Activated T-cell treated with anti-CD3 and anti-CD28 coated beads for 1 hour (primary cell): Measurements from ENCODE around the gene ANKRD36C.
"Not testable (repeated sequence)": the region's sequence is repeated elsewhere in the genome, so short reads cannot be mapped to it uniquely, and the experiment has no call there.

Experiments used
- DNase-seq: peaks from one replicate; pipeline ENCODE4 v3.0.0-alpha.2; 2020; ENCODE audit warnings: low read depth

The ANKRD36C gene

DNA sequence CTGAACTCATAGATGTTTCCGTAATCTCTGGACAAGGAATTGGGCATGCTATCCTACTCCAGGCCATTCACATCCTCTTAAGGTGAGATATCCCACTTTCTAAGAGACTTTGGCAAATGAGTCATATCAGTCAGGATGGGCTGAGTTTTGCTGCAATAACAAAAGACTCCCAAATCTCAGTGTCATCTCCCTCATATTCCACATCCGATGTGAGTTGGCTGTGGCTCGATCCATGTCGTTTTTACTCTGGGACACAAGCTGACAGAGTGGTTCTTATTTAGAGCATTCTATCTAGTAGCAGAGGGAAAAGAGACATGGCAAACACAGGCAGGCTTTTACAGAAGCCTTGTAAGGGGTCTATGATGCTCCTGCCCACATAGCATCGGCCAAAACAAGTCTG, 14.6 kb upstream of the ANKRD36C start:
- DNase-seq, result not testable (repeated sequence)

DNA sequence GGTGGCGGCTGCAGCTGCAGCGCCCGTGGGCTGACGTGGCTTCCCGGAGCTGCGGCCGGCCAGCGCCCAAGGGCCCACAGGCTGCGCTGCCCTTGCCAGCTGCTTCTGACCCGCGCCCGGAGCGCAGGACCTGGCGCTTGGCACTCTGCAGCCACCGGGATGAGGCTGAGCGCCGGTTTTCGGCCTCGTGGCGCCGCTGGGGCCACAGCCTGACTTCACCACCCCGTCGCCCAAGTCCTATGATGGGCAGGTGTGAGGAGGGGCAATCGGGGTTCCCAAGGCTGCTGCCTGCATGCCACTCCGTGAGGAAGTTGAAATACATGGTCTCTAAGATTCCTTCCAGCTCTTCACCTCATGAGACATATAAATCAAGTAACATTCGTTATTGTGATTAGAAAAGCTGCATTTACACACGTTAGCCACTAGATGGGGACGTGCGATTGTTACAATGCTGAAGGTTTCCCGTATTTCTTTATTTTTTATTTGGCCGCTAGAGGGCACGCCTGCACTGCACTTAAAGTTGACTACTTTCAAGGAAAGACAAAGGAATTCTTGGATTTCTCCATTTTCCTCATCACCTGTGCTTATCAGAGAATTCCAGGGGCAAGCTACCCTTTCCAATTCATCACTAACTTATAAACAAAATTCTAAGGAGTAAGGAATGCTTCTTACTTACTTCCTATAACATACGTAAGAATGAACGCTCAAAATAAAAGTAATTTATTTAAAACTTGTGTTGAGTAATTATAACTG, 1.1 kb upstream of the ANKRD36C start:
- DNase-seq, result not testable (repeated sequence)

DNA sequence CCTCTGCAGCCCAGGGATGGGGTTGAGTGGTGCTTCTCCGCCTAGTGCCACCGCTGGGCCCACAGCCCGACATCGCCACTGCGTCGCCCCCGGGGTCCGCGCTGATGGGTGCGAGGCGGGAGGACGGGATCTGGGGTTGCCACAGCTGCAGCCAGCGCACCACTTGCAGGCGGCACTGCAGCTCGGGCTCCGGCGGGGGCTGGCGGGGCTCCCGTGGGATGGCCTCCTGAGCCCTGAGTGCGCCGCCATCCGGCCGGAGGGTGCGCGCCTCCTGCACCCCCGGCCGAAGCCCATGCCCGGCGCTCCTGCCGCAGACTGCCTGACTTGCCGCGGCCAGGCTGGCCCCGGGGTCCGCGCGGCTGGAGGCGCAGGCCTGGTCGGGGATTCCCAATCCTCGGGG, 478 bp upstream of the ANKRD36C start:
- DNase-seq, result not testable (repeated sequence)

DNA sequence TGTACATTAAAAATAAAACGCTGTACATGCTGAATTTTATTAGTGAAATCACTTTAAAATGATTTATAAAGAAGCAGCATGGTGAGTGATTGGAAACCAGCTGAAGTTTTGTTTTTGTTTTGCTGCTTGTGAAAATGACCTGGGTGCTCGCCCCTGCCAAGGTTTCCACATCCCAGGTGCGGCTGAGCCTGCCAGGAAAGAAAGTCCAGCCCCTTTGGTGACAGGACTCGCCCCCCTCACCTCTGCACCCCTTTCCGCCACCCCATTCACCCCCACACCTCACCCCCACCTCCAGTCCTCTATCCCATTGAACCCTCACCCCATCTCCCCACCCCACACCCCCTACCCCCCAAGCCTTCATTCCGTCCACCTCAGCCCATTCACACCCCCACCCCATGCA, 740 bp downstream of the ANKRD36C start:
- not testable (repeated sequence) for DNase-seq

DNA sequence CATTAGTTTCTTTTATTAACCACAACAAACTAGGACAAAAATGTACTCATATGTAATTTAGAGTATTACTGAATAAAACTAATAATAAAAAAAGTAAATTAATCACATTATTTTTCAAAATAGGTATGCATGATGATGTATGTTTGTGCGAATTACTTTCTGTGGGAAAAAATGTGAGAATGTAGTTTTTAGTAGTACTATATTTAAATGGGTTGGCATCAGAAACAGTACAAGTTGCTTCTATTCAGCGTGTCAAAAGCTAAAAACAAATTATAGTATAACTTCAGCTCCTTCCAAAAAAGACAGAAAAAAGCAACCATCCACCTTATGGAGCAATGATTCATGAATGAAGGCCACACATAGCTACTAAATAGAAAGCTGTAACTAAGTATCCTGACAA, 40.0 kb downstream of the ANKRD36C start:
- DNase-seq, result not testable (repeated sequence)

DNA sequence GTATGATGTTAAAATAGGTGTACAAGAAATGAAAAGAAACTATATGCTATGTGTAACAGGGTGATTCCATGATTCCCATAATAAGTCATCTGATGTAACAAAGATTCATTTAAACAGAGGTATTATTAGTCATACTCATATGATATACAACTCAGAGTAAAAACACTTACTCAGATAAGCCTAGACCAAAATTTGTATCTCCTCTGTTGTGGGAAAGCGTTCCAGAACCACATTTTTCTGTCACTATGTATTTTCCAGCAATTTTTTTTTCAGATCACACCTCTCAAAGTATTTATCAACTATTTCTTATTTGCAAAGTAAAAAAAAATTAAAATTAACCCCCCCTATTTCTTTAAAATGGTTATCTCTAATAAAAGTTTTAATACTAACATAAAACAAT, 43.6 kb downstream of the ANKRD36C start:
- DNase-seq, result not testable (repeated sequence)

DNA sequence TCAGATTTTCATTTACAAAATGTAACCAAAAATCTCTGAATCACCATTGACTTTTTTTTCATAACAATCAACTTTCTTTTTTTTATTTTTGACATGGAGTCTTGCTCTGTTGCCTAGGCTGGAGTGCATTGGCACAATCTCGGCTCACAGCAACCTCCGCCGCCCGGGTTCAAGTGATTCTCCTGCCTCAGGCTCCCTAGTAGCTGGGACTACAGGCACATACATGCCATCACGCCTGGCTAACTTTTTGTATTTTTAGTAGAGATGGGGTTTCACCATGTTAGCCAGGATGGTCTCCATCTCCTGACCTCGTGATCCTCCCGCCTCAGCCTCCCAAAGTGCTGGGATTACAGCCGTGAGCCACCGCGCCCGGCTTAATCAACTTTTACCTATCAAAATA, 51.7 kb downstream of the ANKRD36C start:
- DNase-seq, result not testable (repeated sequence)

DNA sequence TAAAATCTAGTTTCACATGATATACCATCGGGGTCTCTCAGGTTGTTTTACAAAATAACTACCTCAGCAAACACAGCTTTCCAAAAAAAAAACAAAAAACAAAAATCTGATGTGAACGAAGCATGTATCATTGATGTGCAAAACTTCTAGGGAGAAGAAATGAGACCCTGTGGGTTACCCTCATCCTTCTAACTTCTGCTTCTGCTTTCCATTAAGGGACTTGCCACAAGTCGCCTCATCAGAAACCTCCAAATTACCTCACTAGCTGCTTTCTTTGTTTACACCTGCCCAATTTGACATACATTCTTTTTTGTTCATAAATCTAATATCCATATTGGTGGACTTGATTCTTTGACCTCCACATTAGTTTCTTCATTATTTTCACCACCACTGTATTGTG, 60.9 kb downstream of the ANKRD36C start:
- DNase-seq, result not testable (repeated sequence)

DNA sequence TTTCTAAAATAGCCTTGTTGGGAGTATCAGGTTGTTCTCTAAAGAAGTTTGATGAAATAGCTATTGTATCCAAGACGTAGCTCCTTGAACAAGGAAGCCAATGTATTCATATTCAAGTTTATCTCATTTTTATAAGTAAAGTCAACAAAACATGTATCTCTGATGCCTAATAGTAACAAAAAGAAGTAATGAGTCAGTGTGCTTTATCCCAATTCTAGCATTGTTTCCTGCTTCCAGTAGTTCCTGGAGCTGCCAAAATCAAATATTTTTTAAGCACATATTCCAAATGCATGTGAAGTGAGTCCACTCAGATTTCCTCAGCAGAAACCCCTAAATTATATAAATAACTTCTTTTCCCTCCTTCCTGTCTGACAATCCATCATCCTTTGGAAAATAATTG, 74.6 kb downstream of the ANKRD36C start:
- DNase-seq, result not testable (repeated sequence)

DNA sequence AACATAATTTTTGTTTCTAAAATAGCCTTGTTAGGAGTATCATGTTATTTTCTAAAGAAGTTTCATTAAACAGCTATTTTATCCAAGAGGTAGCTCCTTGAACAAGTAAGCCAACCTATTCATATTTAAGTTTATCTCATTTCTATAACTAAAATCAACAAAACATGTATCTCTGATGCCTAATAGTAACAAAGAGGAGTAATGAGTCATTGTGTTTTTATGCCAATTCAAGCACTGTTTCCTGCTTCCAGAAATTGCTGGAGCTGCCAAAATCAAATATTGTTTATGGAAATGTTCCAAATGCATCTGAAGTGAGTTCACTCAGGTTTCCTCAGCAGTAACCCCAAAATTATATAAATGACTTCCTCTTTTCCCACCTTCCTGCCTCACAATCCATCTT, 76.5 kb downstream of the ANKRD36C start:
- not testable (repeated sequence) for DNase-seq

DNA sequence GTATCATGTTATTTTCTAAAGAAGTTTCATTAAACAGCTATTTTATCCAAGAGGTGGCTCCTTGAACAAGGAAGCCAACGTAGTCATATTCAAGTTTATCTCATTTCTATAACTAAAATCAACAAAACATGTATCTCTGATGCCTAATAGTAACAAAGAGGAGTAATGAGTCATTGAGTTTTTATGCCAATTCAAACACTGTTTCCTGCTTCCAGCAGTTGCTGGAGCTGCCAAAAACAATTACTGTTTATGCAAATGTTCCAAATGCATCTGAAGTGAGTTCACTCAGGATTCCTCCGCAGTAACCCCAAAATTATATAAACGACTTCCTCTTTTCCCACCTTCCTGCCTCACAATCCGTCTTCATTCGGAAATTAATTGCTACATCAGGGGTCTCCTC, 80.2 kb downstream of the ANKRD36C start:
- DNase-seq, result not testable (repeated sequence)

DNA sequence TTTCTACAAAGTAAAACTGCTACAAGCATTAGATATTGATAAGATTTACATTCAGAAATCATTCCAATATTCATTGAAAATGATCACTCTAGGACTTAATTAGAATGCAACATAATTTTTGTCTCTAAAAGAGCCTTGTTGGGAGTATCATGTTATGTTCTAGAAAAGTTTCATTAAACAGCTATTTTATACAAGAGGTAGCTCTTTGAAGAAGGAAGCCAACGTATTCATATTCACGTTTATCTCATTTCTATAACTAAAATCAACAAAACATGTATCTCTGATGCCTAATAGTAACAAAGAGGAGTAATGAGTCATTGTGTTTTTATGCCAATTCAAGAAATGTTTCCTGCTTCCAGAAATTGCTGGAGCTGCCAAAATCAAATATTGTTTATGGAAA, 97.2 kb downstream of the ANKRD36C start:
- DNase-seq, result not testable (repeated sequence)

DNA sequence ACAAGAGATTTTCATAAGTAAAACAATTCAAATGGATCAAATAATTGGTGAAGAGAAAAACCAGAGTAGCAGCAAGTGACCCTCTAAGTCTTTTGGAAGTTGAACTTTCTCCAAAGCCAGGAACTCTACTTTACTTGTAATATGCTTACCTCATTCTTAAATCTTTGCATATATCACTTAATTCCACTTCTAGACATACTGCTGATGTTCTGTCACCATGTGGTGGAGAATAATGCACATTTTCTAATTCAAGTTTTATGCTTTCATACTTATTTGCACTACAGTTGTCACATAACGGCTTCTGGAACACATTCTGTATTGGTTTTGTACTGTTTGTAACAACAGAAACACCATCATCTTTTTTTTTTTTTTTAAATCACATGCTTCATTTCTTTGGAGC, 123.7 kb downstream of the ANKRD36C start:
- not testable (repeated sequence) for DNase-seq

DNA sequence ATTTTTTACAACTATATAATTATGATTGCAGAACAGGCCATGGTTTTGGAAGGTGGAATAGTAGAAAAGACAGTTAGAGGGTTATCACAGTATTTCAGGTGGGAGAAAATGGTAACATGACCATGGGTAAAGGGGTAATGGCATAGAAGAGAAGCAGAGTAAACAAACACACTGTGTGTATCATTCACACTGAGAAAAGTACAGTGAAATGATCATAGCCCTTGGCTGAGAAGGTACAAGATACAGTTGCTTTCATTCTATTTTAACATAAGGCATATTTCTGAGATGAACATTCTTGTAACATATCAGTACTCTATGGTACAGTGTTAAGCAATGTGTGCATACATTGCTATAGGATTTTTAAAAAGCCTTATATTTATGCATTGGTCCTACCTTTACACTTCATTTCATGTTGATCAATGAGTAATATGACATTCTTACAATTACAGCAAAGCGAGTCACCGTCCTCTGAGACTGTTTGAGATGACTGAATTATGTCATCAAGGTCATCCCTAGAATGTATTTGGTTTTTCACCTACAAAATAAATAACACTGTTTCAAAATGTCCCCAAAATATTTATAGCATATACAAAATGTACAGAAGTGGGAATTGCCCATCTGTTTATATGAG, 124.5 kb downstream of the ANKRD36C start:
- not testable (repeated sequence) for DNase-seq

DNA sequence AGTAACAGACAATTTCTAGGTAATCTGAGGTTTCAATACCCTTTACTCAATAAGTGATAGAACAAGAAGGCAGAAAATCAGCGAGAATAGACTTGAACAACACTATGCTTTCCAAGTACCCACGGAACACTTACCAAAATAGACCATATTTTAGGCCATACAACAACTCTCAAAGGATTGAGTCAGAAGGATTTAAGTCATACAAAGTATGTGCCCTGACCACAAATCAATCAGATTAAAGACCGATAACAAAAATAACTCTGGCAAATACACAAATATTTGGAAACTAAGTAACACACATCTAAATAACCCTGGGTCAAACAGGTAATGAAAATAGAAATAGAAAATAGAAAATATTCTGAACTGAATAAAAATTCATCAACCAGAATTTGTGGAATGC, 129.5 kb downstream of the ANKRD36C start:
- DNase-seq, result not testable (repeated sequence)

DNA sequence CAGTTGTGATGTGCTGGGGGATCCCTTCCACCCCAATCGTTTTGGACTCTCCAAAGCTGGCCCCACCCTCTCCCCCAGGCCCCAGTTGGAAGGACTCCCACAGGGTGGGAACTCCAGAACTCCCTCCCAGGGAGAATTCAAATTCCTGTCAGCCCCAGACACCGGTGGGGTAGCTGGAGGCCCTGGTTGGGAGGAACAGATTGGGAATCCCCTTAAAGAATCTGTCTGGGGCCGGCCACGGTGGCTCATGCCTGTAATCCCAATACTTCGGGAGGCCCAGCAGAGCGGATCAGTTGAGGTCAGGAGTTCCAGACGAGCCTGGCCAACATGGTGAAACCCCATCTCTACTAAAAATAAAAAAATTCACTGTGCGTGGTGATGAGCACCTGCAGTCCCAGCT, 155.5 kb downstream of the ANKRD36C start:
- DNase-seq, result no peak

DNA sequence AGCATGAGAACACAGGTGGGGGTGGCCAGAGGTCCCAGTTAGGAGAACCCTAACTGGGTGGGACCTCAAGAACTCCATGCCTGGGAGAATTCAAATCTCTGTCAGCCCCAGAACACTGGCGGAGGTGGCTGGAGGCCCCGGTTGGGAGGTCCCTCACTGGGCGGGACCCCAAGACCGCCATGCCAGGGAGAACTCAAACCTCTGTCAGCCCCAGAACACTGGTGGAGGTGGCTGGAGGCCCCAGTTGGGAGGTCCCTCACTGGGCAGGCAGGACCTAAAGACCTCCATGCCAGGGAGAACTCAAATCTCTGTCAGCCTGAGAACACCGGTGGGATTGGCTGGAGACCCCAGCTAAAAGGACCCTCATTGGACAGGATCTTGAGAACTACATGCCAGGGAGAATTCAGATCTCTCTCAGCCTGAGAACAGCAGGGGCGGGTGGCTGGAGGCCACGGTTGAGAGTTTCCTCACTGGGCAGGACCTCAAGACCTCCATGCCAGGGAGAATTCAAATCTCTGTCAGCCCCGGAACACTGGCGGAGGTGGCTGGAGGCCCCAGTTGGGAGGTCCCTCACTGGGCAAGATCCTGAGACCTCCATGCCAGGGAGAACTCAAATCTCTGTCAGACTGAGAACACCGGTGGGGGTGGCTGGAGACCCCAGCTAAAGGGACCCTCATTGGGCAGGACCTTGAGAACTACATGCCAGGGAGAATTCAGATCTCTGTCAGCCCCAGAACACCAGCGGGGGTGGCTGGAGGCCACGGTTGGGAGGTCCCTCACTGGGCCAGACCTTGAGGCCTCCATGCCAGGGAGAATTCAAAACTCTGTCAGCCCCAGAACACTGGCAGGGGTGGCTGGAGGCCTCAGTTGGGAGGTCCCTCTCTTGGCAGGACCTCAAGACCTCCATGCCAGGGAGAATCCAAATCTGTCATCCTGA, 157.3 kb downstream of the ANKRD36C start:
- not testable (repeated sequence) for DNase-seq

DNA sequence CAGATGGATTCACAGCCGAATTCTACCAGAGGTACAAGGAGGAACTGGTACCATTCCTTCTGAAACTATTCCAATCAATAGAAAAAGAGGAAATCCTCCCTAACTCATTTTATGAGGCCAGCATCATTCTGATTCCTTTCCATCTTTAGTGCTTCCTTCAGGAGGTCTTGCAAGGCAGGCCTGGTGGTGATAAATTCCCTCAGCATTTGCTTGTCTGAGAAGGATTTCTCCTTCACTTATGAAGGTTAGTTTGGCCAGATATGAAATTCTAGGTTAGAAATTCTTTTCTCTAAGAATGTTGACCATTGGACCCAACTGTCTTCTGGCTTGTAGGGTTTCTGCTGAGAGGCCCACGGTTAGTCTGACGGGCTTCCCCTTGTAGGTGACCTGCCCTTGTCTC, 167.4 kb downstream of the ANKRD36C start:
- DNase-seq, result not testable (repeated sequence)

DNA sequence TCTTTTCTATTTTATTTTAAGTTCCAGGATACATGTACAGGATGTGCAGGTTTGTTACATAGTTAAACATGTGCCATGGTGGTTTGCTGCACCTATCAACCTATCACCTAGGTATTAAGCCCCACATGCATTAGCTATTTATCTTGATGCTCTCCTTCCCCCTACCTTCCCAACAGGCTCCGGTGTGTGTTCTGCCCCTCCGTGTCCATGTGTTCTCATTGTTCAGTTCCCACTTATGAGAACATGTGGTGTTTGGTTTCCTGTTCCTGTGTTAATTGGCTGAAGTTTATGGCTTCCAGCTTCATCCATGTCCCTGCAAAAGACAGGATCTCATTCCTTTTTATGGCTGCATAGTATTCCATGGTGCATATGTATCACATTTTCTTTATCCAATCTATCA, 174.1 kb downstream of the ANKRD36C start:
- not testable (repeated sequence) for DNase-seq

DNA sequence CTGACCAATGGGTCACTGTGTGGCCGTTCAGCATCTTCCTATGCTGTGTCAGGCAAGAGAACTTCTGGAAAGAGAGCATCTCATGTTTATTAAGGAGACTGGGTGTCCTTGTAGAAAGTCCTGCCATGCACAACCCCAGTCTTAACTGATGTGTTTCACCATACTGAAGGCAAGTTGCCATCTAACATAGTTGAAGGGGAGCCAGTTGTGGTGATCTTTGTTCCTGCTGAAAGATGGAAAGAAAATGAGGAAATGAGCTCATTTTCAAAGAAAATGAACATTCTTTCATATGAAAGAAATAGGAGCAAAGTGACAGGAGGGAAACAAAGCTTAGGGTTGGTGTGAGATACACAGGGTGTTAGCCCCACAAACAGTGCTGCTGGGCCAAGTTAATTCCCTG, 178.3 kb downstream of the ANKRD36C start:
- not testable (repeated sequence) for DNase-seq

DNA sequence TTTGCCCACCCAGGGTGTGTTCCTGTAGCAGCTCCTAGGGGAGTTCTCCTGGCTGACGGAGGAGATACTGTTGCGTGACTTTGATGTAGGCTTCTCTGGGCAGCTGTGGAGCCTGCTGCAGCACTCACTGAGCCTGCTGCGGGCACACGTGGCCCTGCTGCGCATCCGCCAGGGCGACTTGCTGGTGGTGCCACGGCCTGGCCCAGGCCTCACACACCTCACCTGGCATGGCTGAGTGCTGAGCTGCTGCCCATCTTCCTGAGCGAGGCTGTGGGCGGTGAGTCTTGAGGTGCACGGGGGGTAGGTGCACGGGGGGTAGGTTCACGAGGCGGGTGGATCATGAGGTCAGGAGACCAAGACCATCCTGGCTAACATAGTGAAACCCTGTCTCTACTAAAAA, 191.7 kb downstream of the ANKRD36C start:
- no peak for DNase-seq

DNA sequence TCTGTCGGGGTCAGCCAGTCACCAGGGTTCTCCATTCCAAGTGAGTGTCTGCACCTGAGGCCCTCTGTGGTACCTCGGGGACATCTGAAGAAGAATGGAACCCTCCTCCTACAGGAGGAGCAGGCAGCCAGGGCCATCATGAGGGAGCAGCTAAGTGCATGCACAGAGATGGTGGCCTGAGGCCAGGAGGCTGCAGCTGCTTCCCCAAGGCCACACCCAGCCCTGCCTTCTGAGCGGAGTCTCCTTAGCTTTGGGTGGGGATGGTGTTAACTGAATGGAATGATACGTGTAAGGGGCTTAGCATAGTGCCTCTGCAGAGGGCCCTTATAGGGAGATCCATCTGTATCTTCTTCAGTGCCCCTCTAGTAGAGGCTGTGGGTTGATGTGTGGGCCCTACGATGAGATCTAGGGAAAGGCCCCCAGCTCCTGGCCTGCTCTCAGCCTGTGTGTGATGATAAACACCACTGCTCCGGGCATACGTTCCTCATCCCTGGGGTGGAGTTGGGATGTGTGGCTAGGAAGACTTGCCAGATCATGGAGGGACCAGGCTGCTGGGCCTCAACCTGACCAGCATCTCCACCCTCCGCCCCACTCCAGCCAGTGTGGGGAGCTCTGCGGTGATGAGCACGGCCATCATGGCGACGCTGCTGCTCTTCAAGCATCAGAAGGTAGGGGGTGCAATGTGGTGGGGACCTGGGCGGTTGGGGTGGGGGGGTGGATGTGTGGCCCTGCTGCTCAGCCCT, 192.3 kb downstream of the ANKRD36C start:
- not testable (repeated sequence) for DNase-seq
